Activated CD4-positive, alpha-beta T cell treated with anti-CD3 and anti-CD28 coated beads, Interleukin-2, Interleukin-4, amounts not matched to agents 100 ng/mL and 50 ng/mL, durations not matched to agents 16 hours and 8 hours (primary cell): Measurements from ENCODE around the gene LRTM2.

ENCODE experiments used
- DNase-seq: peaks from one replicate; pipeline ENCODE4 v3.0.0-alpha.2; 2020; ENCODE audit warnings: low spot score

LRTM2 gene

GRCh38 chr12:1842905-1843640, 22.7 kb downstream of the LRTM2 start:
- no peak for DNase-seq

GRCh38 chr12:1843641-1844005, 23.3 kb downstream of the LRTM2 start:
- DNase-seq = no peak

- DNase-seq = no peak
Measured at GRCh38 chr12:1844223-1844622, 23.9 kb downstream of the LRTM2 start.

GRCh38 chr12:1844661-1845409, 24.5 kb downstream of the LRTM2 start:
- no peak for DNase-seq

- DNase-seq = no peak
Measured at GRCh38 chr12:1845427-1845826, 25.1 kb downstream of the LRTM2 start.

- DNase-seq = no peak
Measured at GRCh38 chr12:1845886-1846285, 25.5 kb downstream of the LRTM2 start.

- DNase-seq = no peak
Measured at GRCh38 chr12:1846421-1847405, 26.3 kb downstream of the LRTM2 start.

- DNase-seq = no peak
Measured at GRCh38 chr12:1847411-1847810, 27.0 kb downstream of the LRTM2 start.

GRCh38 chr12:1848146-1848545, 27.8 kb downstream of the LRTM2 start:
- DNase-seq = no peak

- no peak for DNase-seq
Measured at GRCh38 chr12:1848745-1849144, 28.4 kb downstream of the LRTM2 start.

GRCh38 chr12:1851151-1851701, 30.9 kb downstream of the LRTM2 start:
- no peak for DNase-seq

GRCh38 chr12:1852076-1852475, 31.7 kb downstream of the LRTM2 start:
- DNase-seq = no peak

GRCh38 chr12:1853716-1854115, 33.4 kb downstream of the LRTM2 start:
- DNase-seq = no peak

GRCh38 chr12:1855241-1855640, 34.9 kb downstream of the LRTM2 start:
- DNase-seq = no peak

- DNase-seq = no peak
Measured at GRCh38 chr12:1857086-1857485, 36.7 kb downstream of the LRTM2 start.

- no peak for DNase-seq
Measured at GRCh38 chr12:1857821-1858220, 37.5 kb downstream of the LRTM2 start.

GRCh38 chr12:1858456-1858855, 38.1 kb downstream of the LRTM2 start:
- no peak for DNase-seq

GRCh38 chr12:1859643-1860042, 39.3 kb downstream of the LRTM2 start:
- DNase-seq = no peak

- no peak for DNase-seq
Measured at GRCh38 chr12:1862973-1863372, 42.6 kb downstream of the LRTM2 start.

GRCh38 chr12:1863823-1864222, 43.5 kb downstream of the LRTM2 start:
- DNase-seq = no peak

GRCh38 chr12:1864456-1864855, 44.1 kb downstream of the LRTM2 start:
- no peak for DNase-seq

- no peak for DNase-seq
Measured at GRCh38 chr12:1864867-1865266, 44.5 kb downstream of the LRTM2 start.
